ENCODE measurements around the gene NFATC2. TPM values are rescaled to one million over a fixed set of nuclear protein-coding genes. Genes with fewer than 3 reads are reported as not detected.

Gene NFATC2
- 0.65 TPM for polyA plus RNA-seq (2013, experiment 1 of 2)
- 0.51 TPM for polyA plus RNA-seq (2013, experiment 2 of 2)

DNA sequence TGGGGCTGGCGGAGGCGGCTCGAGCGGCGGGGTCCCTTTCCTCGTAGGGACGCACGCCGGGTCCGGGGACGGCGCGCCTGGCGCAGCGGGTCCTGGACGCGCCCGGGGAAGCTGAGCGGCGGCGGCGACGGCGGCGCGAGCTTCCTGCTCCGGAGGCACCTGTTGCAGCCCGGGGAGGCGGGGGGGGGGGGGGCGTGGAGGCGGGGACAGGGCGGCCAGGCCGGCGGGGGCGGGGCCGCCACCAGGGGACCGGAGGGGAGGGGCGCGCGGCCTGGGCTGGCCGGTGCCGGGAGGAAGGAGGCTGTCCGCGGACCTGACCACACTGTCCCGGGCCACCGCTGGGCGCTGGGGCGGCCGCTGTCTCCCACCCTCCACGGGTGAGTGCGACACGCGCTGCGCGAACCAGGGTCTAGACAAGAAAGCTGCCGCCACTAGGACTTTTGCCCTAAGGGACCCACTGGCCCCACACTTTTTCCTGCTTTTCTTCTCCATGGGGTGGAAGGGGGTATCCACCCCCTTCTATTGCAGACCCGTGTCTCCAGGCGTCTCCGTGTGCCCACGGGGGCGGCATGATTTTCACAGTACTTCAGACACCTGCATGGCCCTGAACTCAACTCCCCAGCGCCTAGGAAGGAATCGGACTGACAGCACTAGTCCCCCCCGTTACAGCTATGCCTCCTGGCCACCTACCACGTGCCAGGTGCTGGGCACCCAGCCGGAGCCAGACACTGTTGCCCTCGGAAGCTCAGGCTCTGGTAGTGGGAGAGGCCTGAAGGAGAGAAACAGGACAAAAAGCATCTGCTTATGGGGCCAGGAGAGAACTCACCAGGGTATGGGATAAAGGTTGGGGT lies at the start of gene NFATC2:
Gene NFATC2, minus strand, starts transcription at position 149 of the 851 bp plus-strand sequence. CDS start 220 bp downstream, outside the sequence.
- Histone ChIP-seq H3K27me3 (ENCODE audit: insufficient read depth, low read length) (peaks cover 48% of the 10 kb centered on the region), H3K36me3 (ENCODE audit: insufficient read depth, low read length) (no peaks in the 10 kb centered on the region), H3K27ac (ENCODE audit: low read depth, low read length) (no peak within 1 kb of the TSS), H3K9ac (ENCODE audit: low read depth, low read length) (no peak within 1 kb of the TSS), H3K4me1 (ENCODE audit: insufficient read depth, low read length) (peaks cover 9% of the 10 kb centered on the region; the same call in 1 of the 2 replicates), H3K9me3 (ENCODE audit: insufficient read depth, low read depth, low read length) (no peaks in the 10 kb centered on the region), H3K4me3 (ENCODE audit: low read length) (peak within 1 kb of the TSS; percentile 51)
- 9% methylated on average over 54 of the region's 67 CpGs for WGBS

DNA sequence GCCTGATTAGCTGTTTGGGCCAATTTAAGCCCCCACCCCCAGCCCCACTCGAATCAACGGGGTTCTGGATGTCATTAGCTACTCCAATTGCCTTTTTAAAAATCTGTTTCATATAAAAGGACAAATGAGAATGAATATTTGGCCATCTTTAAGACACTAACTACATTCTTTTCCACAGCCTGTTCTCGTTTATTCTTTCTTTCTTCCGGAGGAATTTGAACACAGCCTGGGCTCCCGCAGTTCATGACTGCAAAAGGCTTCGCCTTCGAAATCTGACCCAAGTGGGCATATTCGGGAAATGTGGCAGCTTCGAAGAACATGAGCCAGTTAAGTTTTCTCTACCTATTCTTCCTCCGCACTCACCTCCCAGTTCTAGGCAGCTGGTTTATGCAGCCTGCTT lies 49.4 kb upstream of the NFATC2 start:
- H3K9me3 ChIP-seq (ENCODE audit: insufficient read depth, low read depth, low read length) = no peaks in the 10 kb centered on the region
- H3K9ac ChIP-seq (ENCODE audit: low read depth, low read length) = no peak overlapping the region
- H3K36me3 ChIP-seq (ENCODE audit: insufficient read depth, low read length) = no peaks in the 10 kb centered on the region
- H3K4me1 ChIP-seq (ENCODE audit: insufficient read depth, low read length) = peaks cover 9% of the 10 kb centered on the region
- no peak overlapping the region for H3K27ac ChIP-seq (ENCODE audit: low read depth, low read length)
- no peak overlapping the region for H3K4me3 ChIP-seq (ENCODE audit: low read length)
- WGBS = 94% methylated on average over 10 of the region's 10 CpGs
- no peaks in the 10 kb centered on the region for H3K27me3 ChIP-seq (ENCODE audit: insufficient read depth, low read length)

DNA sequence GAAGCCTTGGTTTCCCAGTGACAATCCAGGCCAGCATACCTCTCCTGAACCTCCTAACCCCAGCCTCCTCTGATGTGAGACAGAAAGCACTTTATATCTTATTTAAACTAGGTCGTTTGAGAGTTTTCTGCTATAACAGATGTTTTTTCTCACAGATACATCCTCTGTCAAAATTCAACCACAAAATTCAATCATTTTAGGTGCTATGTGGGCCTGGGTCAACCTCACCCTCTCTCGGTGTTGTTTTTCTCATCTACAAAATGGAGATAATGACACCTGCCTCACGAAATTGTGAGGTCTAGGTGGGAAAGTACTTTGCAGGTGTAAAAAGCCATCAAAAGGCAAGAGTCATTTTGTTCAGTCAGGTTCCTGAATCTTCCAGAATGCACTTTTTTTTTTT lies 46.2 kb upstream of the NFATC2 start:
- H3K4me3 ChIP-seq (ENCODE audit: low read length) = no peak overlapping the region
- 94% methylated on average over 3 of the region's 3 CpGs for WGBS
- H3K4me1 ChIP-seq (ENCODE audit: insufficient read depth, low read length) = no peaks in the 10 kb centered on the region
- no peaks in the 10 kb centered on the region for H3K9me3 ChIP-seq (ENCODE audit: insufficient read depth, low read depth, low read length)
- no peak overlapping the region for H3K9ac ChIP-seq (ENCODE audit: low read depth, low read length)
- no peaks in the 10 kb centered on the region for H3K27me3 ChIP-seq (ENCODE audit: insufficient read depth, low read length)
- H3K27ac ChIP-seq (ENCODE audit: low read depth, low read length) = no peak overlapping the region
- H3K36me3 ChIP-seq (ENCODE audit: insufficient read depth, low read length) = no peaks in the 10 kb centered on the region

DNA sequence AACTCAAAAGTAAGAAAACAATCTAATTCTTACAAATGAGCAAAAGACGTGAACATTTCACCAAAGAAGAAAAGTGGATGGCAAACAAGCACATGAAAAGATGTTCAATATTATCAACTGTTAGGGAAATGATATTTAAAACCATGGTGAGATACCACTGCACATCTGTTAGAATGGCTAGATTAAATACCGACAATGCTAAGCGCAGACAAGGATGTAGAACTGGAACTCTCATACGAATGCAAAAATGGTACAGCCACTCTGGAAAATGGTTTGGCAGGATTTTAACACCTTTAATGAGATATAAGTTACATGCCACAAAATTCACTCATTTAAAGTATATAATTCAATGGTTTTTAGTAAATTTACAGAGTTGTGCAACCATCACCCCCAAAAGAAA lies 44.6 kb upstream of the NFATC2 start:
- no peaks in the 10 kb centered on the region for H3K36me3 ChIP-seq (ENCODE audit: insufficient read depth, low read length)
- no peaks in the 10 kb centered on the region for H3K4me1 ChIP-seq (ENCODE audit: insufficient read depth, low read length)
- 98% methylated on average over 4 of the region's 4 CpGs for WGBS
- H3K9ac ChIP-seq (ENCODE audit: low read depth, low read length) = no peak overlapping the region
- H3K27me3 ChIP-seq (ENCODE audit: insufficient read depth, low read length) = no peaks in the 10 kb centered on the region
- no peak overlapping the region for H3K4me3 ChIP-seq (ENCODE audit: low read length)
- H3K27ac ChIP-seq (ENCODE audit: low read depth, low read length) = no peak overlapping the region
- H3K9me3 ChIP-seq (ENCODE audit: insufficient read depth, low read depth, low read length) = no peaks in the 10 kb centered on the region

DNA sequence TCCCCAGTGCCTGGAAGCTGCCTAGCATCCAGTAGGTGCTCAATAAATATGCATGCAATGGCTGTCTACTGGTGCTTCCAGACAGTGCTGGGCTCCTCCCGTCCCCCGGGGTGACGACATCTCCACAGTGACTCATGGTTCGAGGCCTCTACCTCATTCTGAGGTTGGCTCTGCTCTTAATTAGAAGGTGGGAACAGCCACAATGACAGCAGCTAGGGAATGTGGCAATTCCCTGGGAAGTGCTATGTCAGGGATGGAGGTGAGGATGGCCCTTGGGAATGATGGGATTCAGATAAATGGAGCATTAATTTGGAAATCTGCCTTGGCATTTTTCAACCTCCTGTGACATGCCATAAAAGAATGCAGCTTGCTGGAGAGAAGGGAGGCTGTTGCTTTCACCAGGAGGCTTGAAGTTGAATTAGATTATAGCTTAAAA lies 43.5 kb upstream of the NFATC2 start:
- Histone ChIP-seq H3K9ac (ENCODE audit: low read depth, low read length) (no peak overlapping the region), H3K9me3 (ENCODE audit: insufficient read depth, low read depth, low read length) (no peaks in the 10 kb centered on the region), H3K4me3 (ENCODE audit: low read length) (no peak overlapping the region), H3K27ac (ENCODE audit: low read depth, low read length) (no peak overlapping the region), H3K36me3 (ENCODE audit: insufficient read depth, low read length) (no peaks in the 10 kb centered on the region), H3K27me3 (ENCODE audit: insufficient read depth, low read length) (no peaks in the 10 kb centered on the region), H3K4me1 (ENCODE audit: insufficient read depth, low read length) (no peaks in the 10 kb centered on the region)
- 75% methylated on average over 4 of the region's 4 CpGs for WGBS

DNA sequence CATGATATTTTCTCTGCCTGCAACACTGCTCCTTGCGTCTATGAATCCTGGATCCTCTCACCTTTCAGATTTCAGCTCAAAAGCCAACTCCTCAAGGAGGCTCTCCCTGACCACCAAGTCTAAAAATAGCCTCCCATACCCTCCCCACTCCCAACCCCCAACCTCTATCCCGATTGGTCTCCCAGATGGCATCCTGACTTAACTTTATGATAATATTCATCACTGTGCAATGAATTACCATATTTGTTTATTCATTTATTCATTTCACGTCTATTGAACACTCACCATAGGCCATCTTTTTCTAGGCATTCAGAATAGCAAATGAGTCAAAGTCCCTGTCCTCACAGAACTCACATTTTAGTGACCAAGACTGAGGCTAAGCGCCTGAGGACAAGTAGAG lies 42.6 kb upstream of the NFATC2 start:
- H3K9me3 ChIP-seq (ENCODE audit: insufficient read depth, low read depth, low read length) = no peaks in the 10 kb centered on the region
- 94% methylated on average over 4 of the region's 4 CpGs for WGBS
- no peak overlapping the region for H3K27ac ChIP-seq (ENCODE audit: low read depth, low read length)
- H3K4me1 ChIP-seq (ENCODE audit: insufficient read depth, low read length) = no peaks in the 10 kb centered on the region
- no peak overlapping the region for H3K4me3 ChIP-seq (ENCODE audit: low read length)
- no peaks in the 10 kb centered on the region for H3K36me3 ChIP-seq (ENCODE audit: insufficient read depth, low read length)
- no peaks in the 10 kb centered on the region for H3K27me3 ChIP-seq (ENCODE audit: insufficient read depth, low read length)
- no peak overlapping the region for H3K9ac ChIP-seq (ENCODE audit: low read depth, low read length)

DNA sequence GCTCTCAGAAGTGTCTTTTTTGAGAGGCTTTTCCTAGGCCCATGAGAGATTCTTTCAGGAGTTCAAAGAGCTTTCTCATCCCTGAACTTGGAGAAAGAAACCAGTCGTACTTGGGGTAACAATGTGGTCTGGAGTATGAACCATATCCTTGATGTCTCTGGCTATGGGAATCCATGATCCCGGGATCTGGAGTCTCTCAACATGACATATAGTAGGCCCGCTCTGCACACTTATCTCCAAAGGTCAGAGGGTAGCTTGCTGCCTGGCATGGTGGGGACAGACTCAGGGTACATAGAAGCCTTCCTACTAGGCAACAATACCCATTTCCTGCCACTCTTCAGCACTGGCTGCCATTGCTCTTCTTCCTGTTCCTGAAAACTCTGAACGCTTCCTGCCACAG lies 42.2 kb upstream of the NFATC2 start:
- WGBS = 89% methylated on average over 4 of the region's 4 CpGs

DNA sequence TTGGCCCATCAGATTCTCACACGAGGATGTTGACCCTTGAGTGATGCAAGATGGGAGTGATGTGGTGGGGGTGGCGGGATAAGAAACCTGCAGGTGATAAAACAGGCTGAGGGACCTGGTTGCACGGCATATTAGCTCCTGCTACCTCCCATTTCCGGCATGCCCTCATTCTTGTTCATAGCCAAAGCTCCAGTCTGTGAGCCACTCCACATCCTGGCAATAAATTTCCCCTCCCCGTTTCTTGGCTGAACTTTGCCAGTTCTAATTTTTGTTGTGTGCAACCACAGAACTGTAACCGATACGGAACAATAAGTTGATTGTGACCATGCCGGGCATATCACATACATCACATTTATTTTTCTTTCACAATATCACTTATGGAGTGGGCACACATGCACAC lies 41.6 kb upstream of the NFATC2 start:
- H3K4me3 ChIP-seq (ENCODE audit: low read length) = no peak overlapping the region
- no peaks in the 10 kb centered on the region for H3K27me3 ChIP-seq (ENCODE audit: insufficient read depth, low read length)
- no peaks in the 10 kb centered on the region for H3K4me1 ChIP-seq (ENCODE audit: insufficient read depth, low read length)
- H3K36me3 ChIP-seq (ENCODE audit: insufficient read depth, low read length) = no peaks in the 10 kb centered on the region
- no peak overlapping the region for H3K9ac ChIP-seq (ENCODE audit: low read depth, low read length)
- 95% methylated on average over 8 of the region's 8 CpGs for WGBS
- H3K27ac ChIP-seq (ENCODE audit: low read depth, low read length) = no peak overlapping the region
- H3K9me3 ChIP-seq (ENCODE audit: insufficient read depth, low read depth, low read length) = no peaks in the 10 kb centered on the region

More for the DNA sequence above, 42.2 kb upstream of the NFATC2 start:
- H3K4me1 ChIP-seq (ENCODE audit: insufficient read depth, low read length) = no peaks in the 10 kb centered on the region
- no peaks in the 10 kb centered on the region for H3K27me3 ChIP-seq (ENCODE audit: insufficient read depth, low read length)
- no peak overlapping the region for H3K4me3 ChIP-seq (ENCODE audit: low read length)
- no peak overlapping the region for H3K9ac ChIP-seq (ENCODE audit: low read depth, low read length)
- H3K9me3 ChIP-seq (ENCODE audit: insufficient read depth, low read depth, low read length) = no peaks in the 10 kb centered on the region
- H3K36me3 ChIP-seq (ENCODE audit: insufficient read depth, low read length) = no peaks in the 10 kb centered on the region
- H3K27ac ChIP-seq (ENCODE audit: low read depth, low read length) = no peak overlapping the region

DNA sequence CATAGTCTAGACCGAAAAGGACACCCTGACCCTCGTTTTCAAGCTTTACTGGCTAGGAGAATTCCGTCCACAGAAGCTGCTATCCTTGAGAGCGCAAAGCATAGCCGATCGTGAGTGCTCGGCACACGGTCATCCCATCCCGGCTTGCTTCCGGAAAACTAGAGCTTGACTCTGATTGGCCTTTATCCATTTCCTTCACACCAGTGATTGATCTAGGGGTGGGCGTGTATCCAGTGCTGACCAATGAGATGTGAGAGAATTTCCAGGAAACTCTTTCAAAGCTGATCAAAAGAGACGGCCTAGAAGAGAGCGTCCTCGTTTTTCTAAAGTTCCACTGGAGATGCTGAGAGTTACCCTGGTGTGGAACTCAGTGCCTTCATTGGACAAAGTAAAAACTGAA lies 41.0 kb upstream of the NFATC2 start:
- Histone ChIP-seq H3K27me3 (ENCODE audit: insufficient read depth, low read length) (no peaks in the 10 kb centered on the region), H3K27ac (ENCODE audit: low read depth, low read length) (no peak overlapping the region), H3K36me3 (ENCODE audit: insufficient read depth, low read length) (no peaks in the 10 kb centered on the region), H3K4me1 (ENCODE audit: insufficient read depth, low read length) (no peaks in the 10 kb centered on the region), H3K4me3 (ENCODE audit: low read length) (no peak overlapping the region), H3K9me3 (ENCODE audit: insufficient read depth, low read depth, low read length) (no peaks in the 10 kb centered on the region), H3K9ac (ENCODE audit: low read depth, low read length) (no peak overlapping the region)
- 94% methylated on average over 14 of the region's 14 CpGs for WGBS

DNA sequence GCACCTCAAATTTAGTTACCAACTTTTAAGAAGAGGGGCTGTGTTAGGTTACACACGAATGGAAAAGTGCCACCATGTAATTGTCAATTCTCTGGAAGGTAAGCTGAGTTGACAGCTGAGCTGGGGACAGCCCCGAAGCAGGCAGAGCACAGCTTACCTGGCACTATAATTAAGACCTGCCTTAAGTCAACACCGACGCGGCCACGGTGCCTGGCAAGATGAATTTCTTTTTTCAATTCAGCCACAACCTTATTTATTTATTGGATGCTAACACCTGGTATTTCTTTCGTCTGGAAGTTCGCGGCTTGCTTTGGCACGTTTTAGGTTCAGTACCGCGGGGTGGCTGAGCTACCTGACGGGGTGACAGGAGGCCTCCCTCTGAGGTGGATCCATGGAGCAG lies 40.6 kb upstream of the NFATC2 start:
- H3K9ac ChIP-seq (ENCODE audit: low read depth, low read length) = no peak overlapping the region
- H3K27ac ChIP-seq (ENCODE audit: low read depth, low read length) = no peak overlapping the region
- H3K36me3 ChIP-seq (ENCODE audit: insufficient read depth, low read length) = no peaks in the 10 kb centered on the region
- no peaks in the 10 kb centered on the region for H3K27me3 ChIP-seq (ENCODE audit: insufficient read depth, low read length)
- no peaks in the 10 kb centered on the region for H3K9me3 ChIP-seq (ENCODE audit: insufficient read depth, low read depth, low read length)
- H3K4me3 ChIP-seq (ENCODE audit: low read length) = no peak overlapping the region
- WGBS = 94% methylated on average over 13 of the region's 13 CpGs
- no peaks in the 10 kb centered on the region for H3K4me1 ChIP-seq (ENCODE audit: insufficient read depth, low read length)

DNA sequence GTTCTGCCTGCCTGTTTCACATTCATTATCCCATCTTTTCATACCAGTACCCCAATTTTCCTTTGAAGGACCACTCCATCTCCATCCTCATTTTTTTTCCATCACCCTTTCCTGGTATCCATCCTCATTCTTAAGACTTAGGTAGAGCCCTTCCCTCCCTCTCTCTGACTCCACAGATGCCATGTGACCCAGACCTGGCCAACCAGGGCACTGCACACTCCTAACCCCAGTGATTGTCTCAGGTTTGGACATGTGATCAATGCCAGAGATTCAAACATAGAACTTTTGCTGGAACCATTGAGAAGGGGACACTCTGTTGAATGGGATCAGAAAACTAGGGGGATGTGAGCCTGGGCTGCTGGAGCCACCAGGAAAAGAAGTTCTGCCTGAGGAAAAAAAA lies 39.1 kb upstream of the NFATC2 start:
- H3K9ac ChIP-seq (ENCODE audit: low read depth, low read length) = no peak overlapping the region
- H3K4me1 ChIP-seq (ENCODE audit: insufficient read depth, low read length) = no peaks in the 10 kb centered on the region
- H3K27me3 ChIP-seq (ENCODE audit: insufficient read depth, low read length) = no peaks in the 10 kb centered on the region
- no peaks in the 10 kb centered on the region for H3K36me3 ChIP-seq (ENCODE audit: insufficient read depth, low read length)
- no peak overlapping the region for H3K27ac ChIP-seq (ENCODE audit: low read depth, low read length)
- H3K9me3 ChIP-seq (ENCODE audit: insufficient read depth, low read depth, low read length) = no peaks in the 10 kb centered on the region
- no peak overlapping the region for H3K4me3 ChIP-seq (ENCODE audit: low read length)
